GM12878 (cell line): ENCODE results near the gene ISCU. TPM values are rescaled to one million over a fixed set of nuclear protein-coding genes. Genes with fewer than 3 reads are reported as not detected.

Source experiments
- ATAC-seq: fragments of 200-7000 bp; cut with Tn5 transposase; 3 replicates; pipeline ENCODE4 v1.9.1; 2020; ENCODE audit warnings: mild to moderate bottlenecking, moderate library complexity
- BruUV-seq: library from RNA; stranded (reverse); fragments of 400-500 nt; replicated peaks from 2 replicates; lab custom pipeline; 2021; lab: Mats Ljungman, UMichigan
- CTCF ChIA-PET: fragments of 300-600 bp; sonication (Branson Sonifier 250); formaldehyde crosslinking; extraction: SDS; loops from one replicate; lab custom pipeline; 2021; ENCODE audit warnings: inconsistent platforms; lab: Yijun Ruan, JAX
- POLR2A ChIA-PET: fragments of 350-600 bp; formaldehyde crosslinking; extraction: SDS; loops from one replicate; lab custom pipeline; 2021; ENCODE audit warnings: inconsistent platforms; lab: Charles Lee
- RAD21 ChIA-PET: fragments of 300-600 bp; sonication (Branson Sonifier 250); formaldehyde crosslinking; loops from one replicate; lab custom pipeline; 2023; ENCODE audit warnings: antibody characterized with exemption; ENCODE audit not compliant: unreplicated experiment; lab: Charles Lee
- SMC1A ChIA-PET: fragments of 300-600 bp; sonication (Branson Sonifier 250); formaldehyde crosslinking; loops from one replicate; lab custom pipeline; 2023; ENCODE audit not compliant: unreplicated experiment, uncharacterized antibody; lab: Charles Lee
- DNase-seq: peaks from one replicate; pipeline ENCODE4 v3.0.0-alpha.2; 2011; ENCODE audit warnings: low read depth, low spot score
- FAIRE-seq: peaks from 3 replicates; lab custom pipeline; 2011; peaks lifted over from hg19 to GRCh38; lab: Jason Lieb, UNC
- H2AFZ ChIP-seq: 2 replicates; pipeline ENCODE4 v1.6.0; 2011; ENCODE audit warnings: low read depth, low read length, control low read depth; ENCODE audit not compliant: control insufficient read depth
- H3K27ac ChIP-seq: 2 replicates; pipeline ENCODE4 v1.5.1; 2011; ENCODE audit warnings: control low read depth; ENCODE audit not compliant: control insufficient read depth, insufficient read depth
- H3K27me3 ChIP-seq, 2 experiments: replicated peaks in 1 of 2; 2 replicates each; pipeline versions ENCODE4 v1.6.0 to v1.6.1; 2011; ENCODE audit warnings: low read length in 1 of 2; ENCODE audit not compliant: control insufficient read depth in 2 of 2, insufficient read depth in 2 of 2
- H3K36me3 ChIP-seq, 2 experiments: 2 replicates each; pipeline ENCODE4 v1.5.1; 2011; ENCODE audit warnings: low read length in 1 of 2; ENCODE audit not compliant: control insufficient read depth in 2 of 2, insufficient read depth in 2 of 2
- H3K4me1 ChIP-seq: 2 replicates; pipeline ENCODE4 v1.6.1; 2011; ENCODE audit warnings: mild to moderate bottlenecking, low read length, moderate library complexity, mixed read lengths; ENCODE audit not compliant: control insufficient read depth, insufficient read depth
- H3K4me2 ChIP-seq: 2 replicates; pipeline ENCODE4 v1.6.0; 2011; ENCODE audit warnings: control low read depth; ENCODE audit not compliant: control insufficient read depth, insufficient read depth
- H3K4me3 ChIP-seq: fragments of 200-600 bp; sonication (generic); 2 replicates; pipeline ENCODE4 v1.5.1; 2016
- H3K79me2 ChIP-seq: 2 replicates; pipeline ENCODE4 v1.6.0; 2011; ENCODE audit warnings: low read length; ENCODE audit not compliant: control insufficient read depth, insufficient read depth
- H3K9ac ChIP-seq: 2 replicates; pipeline ENCODE4 v1.8.0; 2011; ENCODE audit warnings: low read length, control low read depth, mixed read lengths; ENCODE audit not compliant: control insufficient read depth, insufficient read depth
- H3K9me3 ChIP-seq: replicated peaks from 3 replicates; pipeline ENCODE4 v1.5.1; 2011; ENCODE audit warnings: mild to moderate bottlenecking, low read length; ENCODE audit not compliant: control insufficient read depth, insufficient read depth
- H4K20me1 ChIP-seq: 2 replicates; pipeline ENCODE4 v1.6.0; 2011; ENCODE audit not compliant: control insufficient read depth, insufficient read depth
- HDAC2 ChIP-seq: fragments of 200-600 bp; sonication (generic); IDR thresholded peaks from 2 replicates; pipeline ENCODE4 v1.6.1; 2017
- IKZF1 ChIP-seq: fragments of 450-650 bp; conservative IDR thresholded peaks from 2 replicates; pipeline ENCODE4 v1.6.1; 2017; ENCODE audit warnings: antibody characterized with exemption, mild to moderate bottlenecking
- KAT2A ChIP-seq: conservative IDR thresholded peaks from 2 replicates; pipeline ENCODE4 v1.6.1; 2011; ENCODE audit warnings: low read depth, low read length; ENCODE audit not compliant: control insufficient read depth
- KLF5 ChIP-seq: fragments of 450-650 bp; IDR thresholded peaks from 2 replicates; pipeline ENCODE4 v1.6.1; 2014; ENCODE audit warnings: mild to moderate bottlenecking; ENCODE audit not compliant: partially characterized antibody
- NR2C2 ChIP-seq: IDR thresholded peaks from 2 replicates; pipeline ENCODE4 v1.6.1; 2011; ENCODE audit warnings: borderline replicate concordance, low read depth; ENCODE audit not compliant: control insufficient read depth, insufficient read length
- SMARCA5 ChIP-seq: fragments of 450-650 bp; IDR thresholded peaks from 2 replicates; pipeline ENCODE4 v1.6.1; 2017; ENCODE audit warnings: mild to moderate bottlenecking
- TARDBP ChIP-seq: IDR thresholded peaks from 2 replicates; pipeline ENCODE4 v1.6.1; 2016; ENCODE audit warnings: borderline replicate concordance
- ZNF384 ChIP-seq: IDR thresholded peaks from 2 replicates; pipeline ENCODE4 v1.6.1; 2012; ENCODE audit warnings: low read depth, mild to moderate bottlenecking, low read length, improper control_type of control experiment, borderline replicate concordance
- WGBS: methylation state at CpG from one replicate; pipeline ENCODE4 v1.1.6; 2016; ENCODE audit warnings: low lambda C conversion rate; ENCODE audit not compliant: insufficient replicate concordance, insufficient coverage; ENCODE audit errors: missing lambda C conversion rate; 5-methylcytosine and 5-hydroxymethylcytosine counted together
- in situ Hi-C: fragments of 300-500 bp; cut with MboI; formaldehyde crosslinking; loops from 9 replicates; pipeline ENCODE4 v1.14.3; 2018; ENCODE audit warnings: mixed read lengths
- intact Hi-C: fragments of 100-400 bp; cut with micrococcal nuclease; formaldehyde crosslinking; loops from one replicate; pipeline ENCODE4 v1.14.2; 2022; ENCODE audit not compliant: unreplicated experiment
- polyA plus RNA-seq, 11 experiments: library from polyadenylated mRNA; depleted of rRNA in 4 of 11; unstranded in 6 of 11; stranded (reverse) in 5 of 11; fragments of >200 nt; fragmentation: Nextera tagmentation in 4 of 11; fragmentation: Illumina TruSeq in 1 of 11; extraction: Ambion mirVana in 4 of 11; extraction: Trizol in 1 of 11; gene quantifications; 1 replicate in 1 of 11; 2 replicates in 10 of 11; pipeline versions ENCODE4 v1.2.1 to v1.2.3, GENCODE V29; 2011 to 2016; ENCODE audit warnings: inconsistent platforms in 2 of 11, missing spikeins in 2 of 11, low read depth in 1 of 11
- total RNA-seq, 4 experiments: library from RNA; depleted of rRNA in 3 of 4; stranded (reverse); fragments of >200 nt in 3 of 4; fragmentation: Illumina TruSeq in 1 of 4; extraction: Trizol in 1 of 4; gene quantifications; 2 replicates each; pipeline versions ENCODE4 v1.2.1 to v1.2.3, GENCODE V29; 2013 to 2021
- TF ChIP-seq, protein P1 (sequence below): IDR thresholded peaks from 2 replicates; pipeline ENCODE4 v1.6.1; 2012; ENCODE audit warnings: low read length, inconsistent platforms
- TF ChIP-seq, protein P2 (sequence below), 3 experiments: IDR thresholded peaks in 2 of 3; conservative IDR thresholded peaks in 1 of 3; 2 replicates each; pipeline ENCODE4 v1.5.1; 2011; ENCODE audit warnings: low read depth in 3 of 3, low read length in 3 of 3, mild to moderate bottlenecking in 3 of 3, control low read depth in 2 of 3, moderate library complexity in 2 of 3, inconsistent platforms in 1 of 3, mixed read lengths in 1 of 3; ENCODE audit not compliant: control insufficient read depth in 2 of 3, insufficient read depth in 1 of 3; ENCODE audit errors: extremely low read depth in 1 of 3
- TF ChIP-seq, protein P3 (sequence below): fragments of 450-650 bp; IDR thresholded peaks from 2 replicates; pipeline ENCODE4 v1.6.1; 2016; ENCODE audit warnings: mild to moderate bottlenecking, moderate library complexity, borderline replicate concordance
- TF ChIP-seq, protein P4 (sequence below): fragments of 450-650 bp; IDR thresholded peaks from 2 replicates; pipeline ENCODE4 v1.6.1; 2017; ENCODE audit warnings: borderline replicate concordance
- TF ChIP-seq, protein P5 (sequence below): fragments of 450-650 bp; IDR thresholded peaks from 2 replicates; pipeline ENCODE4 v1.6.1; 2017; ENCODE audit warnings: mild to moderate bottlenecking

Gene ISCU
- total and polyA plus RNA-seq, 10 of the 15 experiments (the other 5 are each of a cell fraction or from before 2014, with no cell fraction given), result 32.8 to 260 (median 127) TPM

DNA sequence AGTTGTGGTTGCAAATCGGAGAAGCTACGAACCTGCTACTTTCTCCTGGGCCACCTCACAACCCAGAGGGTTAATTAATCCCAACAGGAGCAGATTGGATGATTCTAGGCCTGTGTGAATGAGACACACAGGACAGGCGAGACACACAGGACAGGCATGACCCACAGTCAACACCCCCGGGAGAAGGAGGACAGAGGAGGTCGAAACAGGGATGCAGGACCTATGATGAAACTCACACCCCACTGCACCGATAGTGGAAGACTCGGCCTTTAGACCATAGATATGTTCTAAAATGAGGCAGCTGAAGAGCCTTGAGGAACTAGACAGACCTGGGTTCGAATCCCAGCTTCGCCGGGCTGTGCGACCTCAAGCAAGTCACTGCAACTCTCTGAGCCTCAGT is 23.9 kb downstream of the ISCU start:
- no peaks in the 10 kb centered on the region for H3K27me3 ChIP-seq
- no peak overlapping the region for H3K4me3 ChIP-seq
- H3K9ac ChIP-seq, result no peak overlapping the region
- POLR2A ChIA-PET, result no interaction called here
- SMC1A ChIA-PET, result interaction anchor here (2.8 kb wide), 1 partner anchor 10 kb away, joined by 8 read pairs; no protein-coding TSS in a partner anchor
- CTCF ChIA-PET, result interaction anchor here (1.0 to 1.4 kb wide), 3 partner anchors 10 to 32 kb away, joined by 3 to 4 read pairs (median 3); no protein-coding TSS in a partner anchor
- intact Hi-C loops, result no loop called here
- TF ChIP-seq, protein P1, sequence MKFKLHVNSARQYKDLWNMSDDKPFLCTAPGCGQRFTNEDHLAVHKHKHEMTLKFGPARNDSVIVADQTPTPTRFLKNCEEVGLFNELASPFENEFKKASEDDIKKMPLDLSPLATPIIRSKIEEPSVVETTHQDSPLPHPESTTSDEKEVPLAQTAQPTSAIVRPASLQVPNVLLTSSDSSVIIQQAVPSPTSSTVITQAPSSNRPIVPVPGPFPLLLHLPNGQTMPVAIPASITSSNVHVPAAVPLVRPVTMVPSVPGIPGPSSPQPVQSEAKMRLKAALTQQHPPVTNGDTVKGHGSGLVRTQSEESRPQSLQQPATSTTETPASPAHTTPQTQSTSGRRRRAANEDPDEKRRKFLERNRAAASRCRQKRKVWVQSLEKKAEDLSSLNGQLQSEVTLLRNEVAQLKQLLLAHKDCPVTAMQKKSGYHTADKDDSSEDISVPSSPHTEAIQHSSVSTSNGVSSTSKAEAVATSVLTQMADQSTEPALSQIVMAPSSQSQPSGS, result no peak
- TF ChIP-seq, protein P2, sequence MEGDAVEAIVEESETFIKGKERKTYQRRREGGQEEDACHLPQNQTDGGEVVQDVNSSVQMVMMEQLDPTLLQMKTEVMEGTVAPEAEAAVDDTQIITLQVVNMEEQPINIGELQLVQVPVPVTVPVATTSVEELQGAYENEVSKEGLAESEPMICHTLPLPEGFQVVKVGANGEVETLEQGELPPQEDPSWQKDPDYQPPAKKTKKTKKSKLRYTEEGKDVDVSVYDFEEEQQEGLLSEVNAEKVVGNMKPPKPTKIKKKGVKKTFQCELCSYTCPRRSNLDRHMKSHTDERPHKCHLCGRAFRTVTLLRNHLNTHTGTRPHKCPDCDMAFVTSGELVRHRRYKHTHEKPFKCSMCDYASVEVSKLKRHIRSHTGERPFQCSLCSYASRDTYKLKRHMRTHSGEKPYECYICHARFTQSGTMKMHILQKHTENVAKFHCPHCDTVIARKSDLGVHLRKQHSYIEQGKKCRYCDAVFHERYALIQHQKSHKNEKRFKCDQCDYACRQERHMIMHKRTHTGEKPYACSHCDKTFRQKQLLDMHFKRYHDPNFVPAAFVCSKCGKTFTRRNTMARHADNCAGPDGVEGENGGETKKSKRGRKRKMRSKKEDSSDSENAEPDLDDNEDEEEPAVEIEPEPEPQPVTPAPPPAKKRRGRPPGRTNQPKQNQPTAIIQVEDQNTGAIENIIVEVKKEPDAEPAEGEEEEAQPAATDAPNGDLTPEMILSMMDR (IDR thresholded peaks at IDR 0.05 in 2 of 3, conservative IDR thresholded peaks at IDR 0.05 in 1 of 3; ENCODE audit: control insufficient read depth in 2 of 3, extremely low read depth in 1 of 3, insufficient read depth in 1 of 3, low read depth in 3 of 3, low read length in 3 of 3), result no peak
- TF ChIP-seq TARDBP (no peak), IKZF1 (no peak), KAT2A (no peak), KLF5 (no peak), HDAC2 (no peak), NR2C2 (no peak), SMARCA5 (no peak), ZNF384 (no peak)
- TF ChIP-seq, protein P3, sequence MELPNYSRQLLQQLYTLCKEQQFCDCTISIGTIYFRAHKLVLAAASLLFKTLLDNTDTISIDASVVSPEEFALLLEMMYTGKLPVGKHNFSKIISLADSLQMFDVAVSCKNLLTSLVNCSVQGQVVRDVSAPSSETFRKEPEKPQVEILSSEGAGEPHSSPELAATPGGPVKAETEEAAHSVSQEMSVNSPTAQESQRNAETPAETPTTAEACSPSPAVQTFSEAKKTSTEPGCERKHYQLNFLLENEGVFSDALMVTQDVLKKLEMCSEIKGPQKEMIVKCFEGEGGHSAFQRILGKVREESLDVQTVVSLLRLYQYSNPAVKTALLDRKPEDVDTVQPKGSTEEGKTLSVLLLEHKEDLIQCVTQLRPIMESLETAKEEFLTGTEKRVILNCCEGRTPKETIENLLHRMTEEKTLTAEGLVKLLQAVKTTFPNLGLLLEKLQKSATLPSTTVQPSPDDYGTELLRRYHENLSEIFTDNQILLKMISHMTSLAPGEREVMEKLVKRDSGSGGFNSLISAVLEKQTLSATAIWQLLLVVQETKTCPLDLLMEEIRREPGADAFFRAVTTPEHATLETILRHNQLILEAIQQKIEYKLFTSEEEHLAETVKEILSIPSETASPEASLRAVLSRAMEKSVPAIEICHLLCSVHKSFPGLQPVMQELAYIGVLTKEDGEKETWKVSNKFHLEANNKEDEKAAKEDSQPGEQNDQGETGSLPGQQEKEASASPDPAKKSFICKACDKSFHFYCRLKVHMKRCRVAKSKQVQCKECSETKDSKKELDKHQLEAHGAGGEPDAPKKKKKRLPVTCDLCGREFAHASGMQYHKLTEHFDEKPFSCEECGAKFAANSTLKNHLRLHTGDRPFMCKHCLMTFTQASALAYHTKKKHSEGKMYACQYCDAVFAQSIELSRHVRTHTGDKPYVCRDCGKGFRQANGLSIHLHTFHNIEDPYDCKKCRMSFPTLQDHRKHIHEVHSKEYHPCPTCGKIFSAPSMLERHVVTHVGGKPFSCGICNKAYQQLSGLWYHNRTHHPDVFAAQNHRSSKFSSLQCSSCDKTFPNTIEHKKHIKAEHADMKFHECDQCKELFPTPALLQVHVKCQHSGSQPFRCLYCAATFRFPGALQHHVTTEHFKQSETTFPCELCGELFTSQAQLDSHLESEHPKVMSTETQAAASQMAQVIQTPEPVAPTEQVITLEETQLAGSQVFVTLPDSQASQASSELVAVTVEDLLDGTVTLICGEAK, result no peak
- TF ChIP-seq, protein P4, sequence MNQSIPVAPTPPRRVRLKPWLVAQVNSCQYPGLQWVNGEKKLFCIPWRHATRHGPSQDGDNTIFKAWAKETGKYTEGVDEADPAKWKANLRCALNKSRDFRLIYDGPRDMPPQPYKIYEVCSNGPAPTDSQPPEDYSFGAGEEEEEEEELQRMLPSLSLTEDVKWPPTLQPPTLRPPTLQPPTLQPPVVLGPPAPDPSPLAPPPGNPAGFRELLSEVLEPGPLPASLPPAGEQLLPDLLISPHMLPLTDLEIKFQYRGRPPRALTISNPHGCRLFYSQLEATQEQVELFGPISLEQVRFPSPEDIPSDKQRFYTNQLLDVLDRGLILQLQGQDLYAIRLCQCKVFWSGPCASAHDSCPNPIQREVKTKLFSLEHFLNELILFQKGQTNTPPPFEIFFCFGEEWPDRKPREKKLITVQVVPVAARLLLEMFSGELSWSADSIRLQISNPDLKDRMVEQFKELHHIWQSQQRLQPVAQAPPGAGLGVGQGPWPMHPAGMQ, result no peak
- TF ChIP-seq, protein P5, sequence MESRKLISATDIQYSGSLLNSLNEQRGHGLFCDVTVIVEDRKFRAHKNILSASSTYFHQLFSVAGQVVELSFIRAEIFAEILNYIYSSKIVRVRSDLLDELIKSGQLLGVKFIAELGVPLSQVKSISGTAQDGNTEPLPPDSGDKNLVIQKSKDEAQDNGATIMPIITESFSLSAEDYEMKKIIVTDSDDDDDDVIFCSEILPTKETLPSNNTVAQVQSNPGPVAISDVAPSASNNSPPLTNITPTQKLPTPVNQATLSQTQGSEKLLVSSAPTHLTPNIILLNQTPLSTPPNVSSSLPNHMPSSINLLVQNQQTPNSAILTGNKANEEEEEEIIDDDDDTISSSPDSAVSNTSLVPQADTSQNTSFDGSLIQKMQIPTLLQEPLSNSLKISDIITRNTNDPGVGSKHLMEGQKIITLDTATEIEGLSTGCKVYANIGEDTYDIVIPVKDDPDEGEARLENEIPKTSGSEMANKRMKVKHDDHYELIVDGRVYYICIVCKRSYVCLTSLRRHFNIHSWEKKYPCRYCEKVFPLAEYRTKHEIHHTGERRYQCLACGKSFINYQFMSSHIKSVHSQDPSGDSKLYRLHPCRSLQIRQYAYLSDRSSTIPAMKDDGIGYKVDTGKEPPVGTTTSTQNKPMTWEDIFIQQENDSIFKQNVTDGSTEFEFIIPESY, result no peak
- in situ Hi-C loops, result no loop called here
- H3K9me3 ChIP-seq, result no peaks in the 10 kb centered on the region
- no peaks in the 10 kb centered on the region for H4K20me1 ChIP-seq
- no TSS peak for BruUV-seq
- no peak for FAIRE-seq
- ATAC-seq, result no peak
- H3K79me2 ChIP-seq, result no peaks in the 10 kb centered on the region
- H3K27ac ChIP-seq, result no peak overlapping the region
- H3K4me1 ChIP-seq, result no peaks in the 10 kb centered on the region; the same call in 1 of the 2 replicates
- H2AFZ ChIP-seq, result no peak overlapping the region
- no peak for DNase-seq
- H3K36me3 ChIP-seq, result no peaks in the 10 kb centered on the region
- 81% methylated on average over 11 of the region's 11 CpGs for WGBS
- RAD21 ChIA-PET, result no interaction called here
- no peak overlapping the region for H3K4me2 ChIP-seq
